NOMO-1 treated with dmso at 0.1 percent for 144 hours (cell line): ENCODE results near the gene BCAR3.
"Not testable (repeated sequence)": the region's sequence is repeated elsewhere in the genome, so short reads cannot be mapped to it uniquely, and the experiment has no call there.

Source experiments
- DNase-seq: peaks from one replicate; lab custom pipeline; 2025; ENCODE audit not compliant: unreplicated experiment; lab: John Stamatoyannopoulos, UW

Gene BCAR3

DNA sequence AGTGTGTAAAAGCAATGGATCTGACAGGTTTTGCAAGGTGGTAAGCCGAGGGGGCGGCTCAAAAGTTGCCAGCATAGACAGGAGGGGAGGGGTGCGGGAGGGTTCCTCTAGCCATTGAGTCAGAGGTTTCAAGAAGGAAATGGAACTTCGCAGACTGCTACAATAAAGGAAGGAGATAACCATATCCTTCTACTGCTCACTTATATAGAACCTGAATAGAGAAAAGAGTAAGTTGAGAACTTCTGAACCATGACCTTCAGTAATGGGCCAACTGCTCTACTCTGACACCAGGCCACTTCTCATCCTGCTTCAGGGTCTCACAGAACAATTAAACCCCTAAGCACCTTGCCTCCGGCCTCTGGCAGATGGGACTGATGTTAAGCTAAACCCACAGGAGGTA is 26.3 kb upstream of the BCAR3 start:
- DNase-seq = peak; percentile 21

DNA sequence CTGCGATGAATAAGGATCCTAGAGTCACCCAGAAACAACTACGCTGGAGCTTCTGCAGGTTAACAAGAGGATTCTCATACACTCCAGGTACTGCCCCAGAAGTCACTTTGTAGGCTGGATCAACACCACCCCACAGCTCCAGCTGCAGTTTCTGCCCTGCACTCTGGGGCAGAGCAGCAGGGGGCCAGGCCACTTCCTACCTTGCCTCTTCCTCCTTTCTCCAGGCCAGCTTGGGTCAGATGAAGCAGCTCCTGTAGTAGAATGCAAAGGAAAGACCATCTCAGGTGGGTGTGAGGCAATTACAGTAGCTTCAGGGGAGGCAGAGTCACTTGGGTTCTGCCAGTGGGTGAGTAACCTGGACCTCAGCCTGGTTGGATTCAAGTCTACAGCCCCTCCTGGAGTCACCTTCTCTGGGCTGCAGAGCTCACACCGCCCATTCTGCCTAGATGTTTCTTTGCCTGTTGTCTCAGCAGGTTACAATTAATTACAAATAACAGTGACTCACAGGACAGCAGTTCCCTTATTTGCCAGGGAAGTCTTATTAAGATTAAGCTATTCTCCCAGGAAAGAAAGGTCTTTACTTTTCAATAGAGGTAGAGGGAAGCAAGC is 24.4 kb upstream of the BCAR3 start:
- no peak for DNase-seq

DNA sequence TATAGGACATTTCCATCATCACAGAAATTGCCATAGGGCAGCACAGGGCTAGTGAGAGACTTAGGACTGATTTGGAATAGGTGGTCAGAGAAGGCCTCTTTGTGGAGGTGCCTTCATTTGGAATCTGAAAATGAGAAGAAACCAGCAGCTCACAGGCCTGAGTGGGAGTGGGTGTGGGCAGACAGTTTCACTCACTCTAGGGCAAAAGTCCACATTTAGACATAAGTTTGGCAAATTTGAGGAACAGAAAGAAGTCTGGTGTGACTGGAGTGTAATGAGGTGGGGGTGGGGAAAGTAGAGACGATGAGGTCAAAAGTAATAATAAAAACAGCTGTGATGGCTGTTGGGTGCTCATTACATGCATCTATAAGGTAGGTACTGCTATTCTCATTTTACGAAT is 22.4 kb upstream of the BCAR3 start:
- DNase-seq = peak; percentile 83

DNA sequence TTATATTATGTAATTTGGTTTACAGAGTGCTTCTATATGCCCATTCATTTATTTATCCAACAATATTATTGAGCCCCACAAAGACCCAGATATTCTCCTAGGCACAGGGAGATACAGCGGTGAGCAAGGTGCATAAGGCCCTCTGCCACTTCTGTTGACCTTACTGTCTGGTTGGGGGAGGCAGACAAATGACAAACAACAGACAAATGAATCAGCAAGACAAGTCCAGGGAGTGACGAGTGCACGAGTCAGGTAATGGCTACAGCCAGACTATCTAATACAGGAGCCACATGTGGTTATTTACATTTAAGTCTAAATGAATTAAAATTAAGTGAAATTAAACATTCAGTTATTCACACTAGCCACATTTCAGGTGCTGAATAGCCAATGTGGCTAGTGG is 22.0 kb upstream of the BCAR3 start:
- no peak for DNase-seq

DNA sequence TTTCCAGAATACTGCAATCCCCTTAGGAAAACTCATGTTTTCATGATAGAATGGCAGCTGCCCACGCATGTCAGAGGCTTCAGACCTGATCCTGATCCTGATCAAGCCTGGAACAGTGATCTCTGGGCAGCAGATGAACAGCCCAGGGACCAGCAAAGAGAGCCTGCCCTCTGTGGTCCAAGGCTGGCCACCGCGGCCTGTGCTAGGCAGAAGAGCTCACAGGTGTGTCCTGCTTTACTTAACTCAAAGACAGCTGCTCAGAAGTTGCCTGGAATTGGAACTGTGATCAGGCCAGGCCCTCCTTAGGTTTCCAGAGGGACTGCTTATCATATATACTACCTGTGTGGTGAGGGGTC is 21.2 kb upstream of the BCAR3 start:
- DNase-seq = no peak

DNA sequence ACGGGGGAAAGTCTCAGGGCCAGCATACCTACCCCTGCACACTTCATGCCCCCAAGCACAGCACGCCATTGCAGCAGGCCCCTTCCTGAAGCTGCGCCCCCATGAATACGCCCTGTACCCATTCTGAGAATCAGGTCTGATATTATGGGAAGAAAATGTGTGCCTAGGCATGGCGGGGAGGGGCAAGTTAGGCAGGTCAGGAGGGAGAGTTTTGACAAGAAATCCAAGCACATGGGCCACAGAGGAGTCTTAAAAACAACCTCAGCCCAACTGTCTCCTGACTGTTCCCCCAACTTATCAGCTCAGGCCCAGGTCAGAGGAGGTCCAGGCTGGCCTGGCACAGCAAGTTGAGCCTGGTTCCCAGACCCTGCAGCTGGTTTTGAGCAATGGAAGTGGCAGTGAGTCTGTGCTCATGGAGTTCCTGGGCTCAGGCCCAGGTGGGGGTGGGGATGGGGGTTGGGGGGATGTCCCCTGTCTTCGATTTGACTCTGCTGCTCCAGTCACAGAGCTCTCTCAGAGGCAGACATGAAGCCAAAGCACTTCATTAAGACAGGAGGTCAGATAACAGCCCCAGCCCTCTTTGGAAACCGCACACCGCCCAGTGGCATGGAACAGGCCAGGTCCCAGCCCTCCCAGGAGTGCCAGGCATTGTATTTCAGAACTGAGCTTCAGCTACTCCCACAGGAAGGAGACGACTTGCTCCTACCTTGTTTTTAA is 20.6 kb upstream of the BCAR3 start:
- DNase-seq = no peak

DNA sequence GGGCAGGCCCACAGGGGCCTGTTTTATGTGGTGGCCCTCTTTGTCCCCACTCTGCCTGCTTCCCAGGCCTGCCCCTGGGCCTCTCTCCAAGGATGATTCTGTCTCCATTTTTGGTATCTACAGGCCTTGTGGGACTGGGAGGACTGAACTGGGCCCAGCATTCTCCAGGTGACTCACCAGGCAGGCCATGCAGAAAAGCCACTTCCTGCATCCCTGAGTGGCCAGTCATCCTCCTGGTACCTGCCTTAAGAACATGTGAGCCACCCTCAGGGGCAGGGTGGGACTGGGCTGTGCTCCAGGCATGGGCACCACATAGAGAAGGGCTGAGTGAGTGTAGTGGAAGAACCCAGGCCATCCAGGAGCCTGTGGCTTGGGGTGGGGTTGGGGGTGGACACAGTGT is 20.0 kb upstream of the BCAR3 start:
- DNase-seq = no peak

DNA sequence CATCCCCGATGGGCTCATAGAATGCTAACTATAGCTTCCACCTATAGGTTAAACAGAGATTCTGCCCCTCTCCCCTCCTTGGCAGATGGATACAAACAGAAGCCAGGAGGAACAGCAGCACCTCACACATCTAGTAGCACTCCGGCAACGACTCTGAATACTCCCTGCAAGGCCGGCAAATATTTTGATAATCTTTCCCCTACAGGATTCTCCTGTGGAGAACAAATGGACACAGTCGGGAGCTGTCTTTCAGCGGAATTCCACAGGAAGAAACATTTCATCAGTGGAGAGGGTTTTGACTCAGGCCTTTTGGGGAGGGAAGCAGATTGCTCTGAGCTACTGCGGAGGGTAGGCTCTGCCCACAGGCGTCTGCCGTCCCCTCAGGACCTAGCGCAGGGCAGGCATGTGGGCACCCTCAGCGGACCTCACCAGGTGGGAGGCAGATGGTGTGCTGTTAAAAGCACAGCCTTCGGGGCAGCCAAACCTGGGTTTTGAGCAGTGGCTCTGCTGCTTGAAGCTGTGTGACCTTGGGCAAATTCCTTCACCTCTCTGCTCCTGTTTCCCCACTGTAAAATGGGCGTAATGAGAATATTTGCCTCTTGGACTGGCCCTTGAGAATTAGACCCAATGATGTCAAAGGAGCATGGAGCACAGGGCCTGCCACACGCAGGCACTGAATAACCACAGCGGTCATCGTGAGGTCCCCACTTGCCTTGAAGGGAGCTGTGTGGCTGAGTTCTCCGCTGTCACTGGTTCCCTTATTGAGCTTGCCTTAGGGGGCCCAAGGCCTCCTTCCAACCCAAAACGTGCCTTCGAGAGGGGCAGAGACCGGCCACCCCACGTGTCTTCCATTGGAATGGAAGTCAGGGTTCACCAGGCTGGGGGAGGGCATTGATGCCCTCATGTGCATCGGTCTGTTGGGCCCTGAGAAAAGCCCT is 19.2 kb upstream of the BCAR3 start:
- no peak for DNase-seq

DNA sequence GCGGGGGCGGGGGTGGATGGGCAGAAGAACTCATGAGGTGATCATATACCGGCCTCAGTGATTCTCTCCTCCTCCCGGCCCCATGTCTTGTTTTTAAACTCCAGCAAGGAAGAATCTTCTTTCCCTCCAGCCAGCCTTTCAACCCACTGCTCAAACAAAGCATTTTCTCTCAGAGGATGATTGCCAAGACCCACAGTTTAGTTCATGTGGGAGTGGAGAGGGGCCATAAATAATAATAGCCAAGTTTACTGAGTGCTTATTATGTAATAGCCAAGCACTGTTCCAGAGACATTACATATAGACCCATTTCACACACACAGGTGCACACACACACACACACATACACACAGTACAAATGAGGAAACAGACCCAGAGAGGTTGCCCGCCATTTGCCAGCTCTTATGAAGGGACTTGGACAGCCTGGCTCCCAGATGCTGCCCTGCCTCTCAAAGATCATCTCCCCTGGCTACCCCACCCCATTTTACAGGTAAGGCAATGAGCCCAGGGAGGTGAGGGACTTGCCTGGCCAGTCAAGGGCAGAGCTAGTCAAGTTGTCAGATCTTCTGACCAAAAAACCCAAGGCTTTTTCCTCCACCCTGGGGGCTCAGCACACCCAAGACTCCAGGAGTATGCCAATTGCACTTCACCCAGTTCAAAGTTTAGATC is 18.0 kb upstream of the BCAR3 start:
- no peak for DNase-seq

DNA sequence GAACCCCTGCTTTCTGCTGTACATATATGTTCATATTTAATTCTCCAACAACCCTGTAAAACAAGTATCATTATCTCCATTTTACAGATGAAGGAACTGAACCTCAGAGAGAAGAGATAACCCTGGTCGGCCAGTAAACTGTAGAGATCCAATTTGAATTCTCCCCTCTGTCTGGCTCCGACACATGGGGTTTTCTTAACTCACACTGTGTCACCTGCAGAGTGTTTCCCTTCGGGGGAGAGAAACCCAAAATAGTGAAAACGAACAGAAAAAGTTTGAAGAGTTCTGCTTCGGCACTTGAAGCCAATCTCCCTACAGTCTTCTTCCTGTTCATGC is 17.4 kb upstream of the BCAR3 start:
- no peak for DNase-seq

DNA sequence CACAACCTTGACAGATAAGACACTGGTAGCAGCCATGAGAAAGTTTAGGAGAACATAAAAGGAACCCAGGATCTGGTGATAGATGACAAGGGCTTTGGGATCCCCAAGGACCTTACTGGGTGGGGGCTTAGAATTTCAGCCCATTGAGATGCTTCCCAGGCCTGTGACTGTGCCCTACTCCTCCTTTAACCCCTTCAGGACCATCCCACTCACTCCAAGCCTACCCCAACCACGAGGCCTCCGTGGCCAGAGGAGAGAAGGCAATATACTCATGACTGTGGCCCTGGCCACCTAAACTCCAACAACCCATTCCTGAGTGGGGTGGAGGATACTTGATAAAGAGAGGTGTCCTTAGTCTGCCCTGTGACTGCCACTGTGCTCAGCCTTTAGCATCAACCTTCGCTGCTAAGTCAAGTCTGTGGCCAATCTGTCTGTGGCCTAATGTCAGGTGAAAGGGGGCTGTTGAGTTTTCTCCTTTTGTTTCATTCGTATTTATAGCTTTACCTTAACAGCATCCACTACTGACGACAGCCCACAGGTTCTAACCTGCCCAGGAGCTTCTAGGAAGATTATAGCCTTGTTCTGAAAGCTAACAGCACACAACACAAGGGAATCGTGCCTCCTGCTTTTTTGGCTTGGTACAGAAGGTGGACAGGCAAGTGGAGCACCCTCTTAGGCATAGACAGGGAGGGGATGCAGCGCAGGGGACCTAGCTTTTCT is 16.9 kb upstream of the BCAR3 start:
- DNase-seq = no peak

DNA sequence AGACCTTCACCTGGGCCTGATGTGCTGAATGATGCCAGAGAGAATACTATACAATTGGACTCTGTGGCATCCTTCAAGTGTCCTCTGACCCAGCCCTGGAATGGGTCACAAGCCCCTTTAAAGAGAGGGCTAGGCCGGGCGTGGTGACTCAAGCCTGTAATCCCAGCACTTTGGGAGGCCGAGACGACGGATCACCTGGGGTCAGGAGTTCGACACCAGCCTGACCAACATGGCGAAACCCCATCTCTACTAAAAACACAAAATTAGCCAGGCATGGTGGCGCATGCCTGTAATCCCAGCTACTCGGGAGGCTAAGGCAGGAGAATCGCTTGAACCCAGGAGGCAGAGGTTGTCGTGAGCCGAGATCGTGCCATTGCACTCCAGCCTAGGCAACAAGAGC is 15.9 kb upstream of the BCAR3 start:
- not testable (repeated sequence) for DNase-seq

DNA sequence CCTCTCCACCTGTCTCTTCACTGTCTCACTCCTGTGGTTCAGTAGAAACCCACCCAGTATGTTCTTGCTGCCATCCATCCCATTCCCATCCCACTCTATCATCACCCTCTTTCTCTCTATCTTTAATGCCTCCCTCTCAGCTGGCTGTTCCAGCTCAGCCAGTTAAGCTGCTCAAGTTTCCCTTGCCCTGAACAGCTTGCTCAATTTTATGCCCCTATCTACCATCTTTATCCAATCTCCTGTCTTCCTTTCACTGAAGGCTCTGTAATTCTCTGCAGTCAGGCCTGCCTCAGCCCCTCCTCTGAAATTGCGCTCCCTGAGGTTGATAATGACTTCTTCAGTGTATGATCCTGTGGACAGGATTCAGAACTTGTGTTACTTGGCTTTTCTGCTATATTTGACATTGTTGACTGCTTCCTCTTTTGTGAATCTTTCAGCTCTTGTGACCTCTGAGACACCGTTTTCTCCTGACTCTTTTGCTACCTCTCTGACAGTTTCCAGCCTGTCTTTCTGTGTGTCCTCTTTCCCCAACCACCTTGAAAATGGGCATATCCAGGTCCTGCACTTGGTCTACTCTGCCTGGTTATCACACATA is 13.9 kb upstream of the BCAR3 start:
- DNase-seq = peak; percentile 56

DNA sequence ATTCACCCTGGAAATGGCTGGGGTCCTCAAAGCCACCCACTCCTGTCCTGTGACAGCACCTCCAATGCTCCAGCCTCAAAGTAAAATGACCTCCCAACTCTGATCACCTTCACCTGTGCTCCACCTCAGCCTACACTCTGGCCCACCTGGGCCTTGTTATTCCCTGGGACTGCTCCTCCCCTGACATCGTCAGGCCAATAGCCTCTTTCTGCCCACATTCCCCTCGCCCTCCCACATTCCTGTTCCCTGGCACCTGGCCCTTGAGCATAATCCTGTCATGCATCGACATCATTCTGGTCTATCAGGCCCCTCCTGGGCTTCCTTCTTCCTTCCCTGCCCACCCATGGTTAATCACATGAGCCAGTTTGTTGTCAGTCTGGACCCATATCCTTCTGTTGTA is 13.2 kb upstream of the BCAR3 start:
- DNase-seq = no peak

DNA sequence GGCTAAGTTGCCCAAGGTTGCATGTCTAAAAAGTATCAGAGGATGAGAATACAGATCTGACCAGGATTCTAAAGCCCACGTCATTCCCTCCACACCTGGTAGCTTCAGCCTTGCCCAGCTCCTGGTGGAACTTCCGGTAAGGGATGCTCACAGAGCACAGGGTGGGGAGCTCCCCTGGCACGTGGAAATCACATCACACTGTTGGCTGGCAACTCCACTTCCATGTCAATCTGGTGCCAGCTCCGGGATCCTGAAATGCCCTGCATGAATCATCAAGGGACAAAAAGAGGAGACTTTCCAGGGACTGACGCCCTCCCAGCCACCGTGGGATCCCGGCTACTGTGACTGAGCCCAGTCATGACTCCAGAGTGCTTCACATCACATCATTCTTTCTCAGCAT is 12.4 kb upstream of the BCAR3 start:
- no peak for DNase-seq

DNA sequence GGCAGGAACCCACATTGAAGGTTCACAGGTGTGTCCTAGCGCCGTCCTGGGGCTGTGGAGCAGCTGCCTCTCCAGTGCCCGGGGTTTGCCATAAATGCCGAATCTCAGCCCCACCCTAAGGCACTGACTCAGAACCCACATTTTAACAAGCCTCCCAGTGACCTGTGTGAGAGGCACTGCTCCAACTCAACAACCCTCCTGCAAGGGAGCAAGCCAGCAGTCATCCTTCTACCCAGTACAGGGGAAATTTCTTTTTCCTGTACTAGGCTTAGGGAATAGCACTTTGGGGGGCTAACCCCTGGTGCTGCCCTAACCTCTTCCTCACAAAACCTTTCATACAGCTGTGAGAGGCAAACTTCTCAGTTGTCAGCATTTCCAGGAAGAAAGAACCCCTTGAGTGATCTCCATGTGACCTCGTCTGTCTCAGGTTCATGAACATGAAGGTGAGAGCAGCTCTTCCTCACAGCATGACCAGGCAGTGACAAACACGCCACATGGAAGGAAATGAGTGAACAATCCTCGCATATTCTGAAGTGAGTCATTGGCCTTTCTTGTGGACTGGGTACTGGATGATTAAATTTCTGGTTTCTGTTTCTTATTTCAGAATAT is 11.4 kb upstream of the BCAR3 start:
- no peak for DNase-seq

DNA sequence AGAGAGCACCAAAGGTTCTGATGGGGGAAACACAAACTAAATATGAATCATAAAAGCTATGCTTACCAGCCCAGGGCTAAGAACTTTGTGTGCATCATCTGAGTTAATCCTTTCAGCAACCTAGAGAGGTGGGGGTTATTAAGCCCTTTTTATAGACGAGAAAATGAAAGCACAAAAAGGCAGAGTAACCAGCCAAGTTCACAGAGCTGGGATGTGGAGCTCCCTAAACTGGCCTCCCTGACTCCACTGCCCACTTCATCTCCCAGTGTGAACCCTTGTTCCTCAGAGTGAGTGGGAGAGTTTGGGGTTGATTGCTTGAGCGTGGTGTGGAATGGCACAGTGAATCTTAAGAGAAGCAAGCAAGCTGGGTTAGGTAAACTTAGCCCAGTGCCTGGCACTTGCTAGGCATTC is 10.8 kb upstream of the BCAR3 start:
- no peak for DNase-seq

DNA sequence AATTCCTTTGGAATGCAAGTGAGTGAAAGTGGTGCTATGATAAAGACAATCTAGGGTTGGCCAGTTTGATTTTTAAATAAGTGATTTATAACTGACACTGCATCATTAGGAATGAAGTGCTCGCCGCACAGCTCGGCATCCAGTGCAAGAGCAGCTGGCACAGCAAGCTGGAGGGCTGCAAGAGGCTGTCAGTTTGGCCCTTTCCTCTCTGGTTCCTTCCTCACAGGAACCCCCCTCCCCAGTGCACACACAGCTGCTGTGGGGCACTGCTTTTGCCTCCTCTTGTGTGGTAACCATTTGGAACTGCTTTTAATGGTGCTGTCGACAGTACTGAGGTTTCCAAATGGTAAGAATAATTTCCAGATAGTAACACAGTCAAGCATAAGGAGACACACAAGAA is 10.4 kb upstream of the BCAR3 start:
- no peak for DNase-seq

DNA sequence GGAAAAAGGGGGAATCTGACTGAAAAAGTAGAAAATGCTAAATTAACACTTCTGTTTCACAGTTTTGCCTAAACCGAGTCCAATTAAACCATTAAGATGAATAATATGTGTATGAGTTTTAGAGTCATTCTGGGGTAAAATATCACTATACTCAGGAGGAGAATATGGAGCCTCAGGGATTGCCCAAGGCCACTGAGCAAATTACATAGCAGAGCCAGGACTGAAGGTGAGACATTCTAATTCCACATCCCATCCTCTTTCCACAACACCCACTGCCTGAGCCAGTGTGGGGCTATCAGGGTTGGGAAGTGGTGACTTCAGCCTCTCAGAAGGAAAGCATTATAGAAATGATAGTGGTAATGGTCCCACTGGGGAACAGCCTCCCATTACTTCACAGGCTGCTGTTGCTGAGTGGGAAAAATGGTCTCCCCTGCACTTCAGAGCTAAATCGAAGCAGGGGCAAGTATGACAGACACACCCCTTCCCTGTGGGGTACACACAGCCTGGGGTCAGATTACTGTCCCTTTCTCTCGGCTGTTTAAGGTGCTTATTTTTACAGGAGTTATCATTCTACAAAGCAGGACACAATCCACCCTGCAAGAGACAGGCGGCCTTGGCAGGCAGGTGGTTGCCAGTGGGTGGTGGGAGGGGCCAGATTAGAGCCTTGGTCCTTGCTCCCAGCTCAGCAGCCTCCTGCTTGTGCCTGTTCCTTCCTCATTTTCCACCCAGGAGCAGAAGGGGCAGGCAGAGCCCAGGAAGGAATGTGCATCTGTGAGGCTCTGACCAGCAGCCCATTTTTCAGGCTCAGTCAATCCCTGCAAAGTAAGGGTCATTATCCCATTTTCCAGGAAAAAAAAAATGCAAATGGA is 9.5 kb upstream of the BCAR3 start:
- no peak for DNase-seq
